ENCODE measurements around the gene DRC1. TPM values are rescaled to one million over a fixed set of nuclear protein-coding genes. Genes with fewer than 3 reads are reported as not detected.
"Not testable (repeated sequence)": the region's sequence is repeated elsewhere in the genome, so short reads cannot be mapped to it uniquely, and the experiment has no call there.

The DRC1 gene
- total RNA-seq, 4 donors from 2014 or later: not detected

- DNase-seq (ENCODE audit: low spot score in 2 of 2): no peak
- TF ChIP-seq CTCF (IDR thresholded peaks at IDR 0.05) (no peak), POLR2A (IDR thresholded peaks at IDR 0.05) (no peak)
These were observed 62.9 kb downstream of the DRC1 start for GRCh38 chr2:26464390-26465265.

DNA sequence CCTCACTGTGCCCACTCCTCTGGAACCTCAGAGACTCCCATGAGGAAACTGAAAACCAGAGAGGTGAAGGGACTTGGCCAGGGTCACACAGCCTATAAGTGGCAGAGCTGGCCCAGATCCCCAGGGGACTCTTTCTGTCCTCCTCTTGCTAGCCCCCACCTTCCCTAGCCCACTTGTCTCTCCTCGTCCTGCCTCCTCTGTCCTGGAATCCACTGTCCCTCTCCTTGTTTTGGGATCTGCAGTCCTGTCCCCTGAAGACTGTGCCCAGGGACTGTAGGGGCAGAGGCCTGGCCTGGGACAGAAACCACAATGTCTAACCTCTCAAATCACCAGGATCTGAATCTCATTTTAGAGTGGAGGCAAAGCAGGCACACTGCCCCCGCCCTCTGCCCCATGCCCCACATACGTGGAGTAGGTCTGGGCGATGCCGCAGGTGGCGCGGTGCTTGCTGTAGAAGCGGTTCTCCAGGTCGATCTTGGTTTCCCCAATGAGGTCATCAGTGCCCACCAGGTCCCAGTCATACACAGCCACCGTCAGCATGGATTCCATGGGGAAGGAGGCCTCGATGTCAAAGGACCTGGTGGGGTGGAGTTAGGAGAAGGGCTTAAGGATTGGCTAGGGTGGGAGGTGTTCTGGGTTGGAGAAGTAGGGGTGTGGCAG, 63.7 kb downstream of the DRC1 start:
- 86 to 90% methylated on average over 11 of the region's 11 CpGs for WGBS, 2 donors
- intact Hi-C loops (cut with DNase I; ENCODE audit: low total_unique reads): no loop called here
- DNase-seq (ENCODE audit: low spot score in 2 of 2): no peak
- no peak for TF ChIP-seq CTCF (IDR thresholded peaks at IDR 0.05)
- TF ChIP-seq POLR2A (IDR thresholded peaks at IDR 0.05): no peak
- H3K4me3 ChIP-seq (ENCODE audit: low read depth, poor library complexity, severe bottlenecking): no peak overlapping the region

More at GRCh38 chr2:26464390-26465265, 62.9 kb downstream of the DRC1 start:
- no peak overlapping the region for H3K4me3 ChIP-seq (ENCODE audit: low read depth, poor library complexity, severe bottlenecking)
- 72 to 85% methylated on average over 11 to 12 of the region's 14 CpGs for WGBS, 2 donors
- intact Hi-C loops (cut with DNase I; ENCODE audit: low total_unique reads): no loop called here

GRCh38 chr2:26465981-26466471, 64.3 kb downstream of the DRC1 start:
- DNase-seq (ENCODE audit: low spot score in 2 of 2): no peak
- WGBS, 2 donors: 83 to 88% methylated on average over 10 of the region's 10 CpGs
- intact Hi-C loops (cut with DNase I; ENCODE audit: low total_unique reads): no loop called here

GRCh38 chr2:26466662-26467310, 65.1 kb downstream of the DRC1 start:
- 74 to 75% methylated on average over 21 to 22 of the region's 22 CpGs for WGBS, 2 donors
- no peak overlapping the region for H3K4me3 ChIP-seq (ENCODE audit: low read depth, poor library complexity, severe bottlenecking)
- no peak for TF ChIP-seq CTCF (IDR thresholded peaks at IDR 0.05)
- no peak for TF ChIP-seq POLR2A (IDR thresholded peaks at IDR 0.05)
- no peak for DNase-seq (ENCODE audit: low spot score in 2 of 2)
- intact Hi-C loops (cut with DNase I; ENCODE audit: low total_unique reads): no loop called here

More at GRCh38 chr2:26465981-26466471, 64.3 kb downstream of the DRC1 start:
- TF ChIP-seq POLR2A (IDR thresholded peaks at IDR 0.05) (no peak), CTCF (IDR thresholded peaks at IDR 0.05) (no peak)
- no peak overlapping the region for H3K4me3 ChIP-seq (ENCODE audit: low read depth, poor library complexity, severe bottlenecking)

DNA sequence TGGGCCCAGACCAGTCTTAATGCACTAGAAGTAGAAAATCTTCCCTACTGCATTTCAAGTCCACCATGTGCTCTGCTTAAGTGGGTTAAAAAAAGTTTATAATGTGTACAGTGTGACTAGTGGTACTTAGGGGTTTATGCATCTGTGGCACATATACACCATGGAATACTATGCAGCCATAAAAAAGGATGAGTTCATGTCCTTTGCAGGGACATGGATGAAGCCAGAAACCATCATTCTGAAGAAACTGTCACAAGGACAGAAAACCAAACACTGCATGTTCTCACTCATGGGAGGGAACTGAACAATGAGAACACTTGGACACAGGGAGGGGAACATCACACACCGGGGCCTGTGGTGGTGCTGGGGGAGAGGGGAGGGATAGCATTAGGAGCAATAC, 66.8 kb downstream of the DRC1 start:
- intact Hi-C loops (cut with DNase I; ENCODE audit: low total_unique reads); DNase-seq (ENCODE audit: low spot score in 2 of 2); H3K4me3 ChIP-seq (ENCODE audit: low read depth, poor library complexity, severe bottlenecking): not testable (repeated sequence)
- 96 to 100% methylated on average over 1 of the region's 1 CpG for WGBS, 2 donors

All from lower leg skin (tissue), 4 donors.